Gastroesophageal sphincter (tissue), 4 donors: ENCODE results near the gene RIF1. TPM values are rescaled to one million over a fixed set of nuclear protein-coding genes. Genes with fewer than 3 reads are reported as not detected.
"Not testable (repeated sequence)": the region's sequence is repeated elsewhere in the genome, so short reads cannot be mapped to it uniquely, and the experiment has no call there.

ENCODE experiments used
- ATAC-seq: fragments of 150-250 bp; one replicate; pipeline ENCODE4 v1.9.1; 2016; ENCODE audit warnings: mild to moderate bottlenecking, moderate library complexity
- H3K27ac ChIP-seq, 4 donors: fragments of 200-600 bp; sonication (generic) in 3 of 4; 1 replicate in 3 of 4; 2 replicates in 1 of 4; pipeline ENCODE4 v1.5.1; 2016 to 2019
- H3K27me3 ChIP-seq: fragments of 200-600 bp; sonication (generic); one replicate; pipeline ENCODE4 v1.5.1; 2019
- H3K36me3 ChIP-seq, 2 donors: fragments of 200-600 bp; sonication (generic); one replicate each; pipeline ENCODE4 v1.5.1; 2019; ENCODE audit warnings: control low read depth in 1 of 2
- H3K4me1 ChIP-seq, 3 donors: fragments of 200-600 bp; sonication (generic); 1 replicate in 2 of 3; 2 replicates in 1 of 3; pipeline ENCODE4 v1.5.1; 2016 to 2019; ENCODE audit warnings: control low read depth in 2 of 3
- H3K4me3 ChIP-seq, 2 donors: fragments of 200-600 bp; sonication (generic); one replicate each; pipeline ENCODE4 v1.5.1; 2019; ENCODE audit warnings: mild to moderate bottlenecking in 1 of 2, moderate library complexity in 1 of 2
- H3K9me3 ChIP-seq, 3 donors: fragments of 200-600 bp; sonication (generic); one replicate each; pipeline ENCODE4 v1.5.1; 2017 to 2019; ENCODE audit warnings: control low read depth in 2 of 3
- EP300 ChIP-seq: sonication (generic); formaldehyde crosslinking; IDR thresholded peaks from one replicate; pipeline ENCODE4 v1.6.1; 2017; ENCODE audit warnings: antibody characterized with exemption, mild to moderate bottlenecking
- POLR2A ChIP-seq, 2 donors: fragments of 450-650 bp; IDR thresholded peaks; one replicate each; pipeline ENCODE4 v1.6.1; 2017; ENCODE audit warnings: antibody characterized with exemption in 2 of 2, mild to moderate bottlenecking in 2 of 2, moderate library complexity in 1 of 2
- POLR2AphosphoS5 ChIP-seq: sonication (generic); formaldehyde crosslinking; IDR thresholded peaks from one replicate; pipeline ENCODE4 v1.6.1; 2017; ENCODE audit warnings: antibody characterized with exemption
- WGBS, 2 donors: methylation state at CpG; one replicate each; pipeline ENCODE4 v1.1.5; 2018; ENCODE audit warnings: low coverage in 1 of 2; 5-methylcytosine and 5-hydroxymethylcytosine counted together
- total RNA-seq, 4 donors: library from RNA; depleted of rRNA; stranded (reverse); fragments of >200 nt; gene quantifications; one replicate each; pipeline ENCODE4 v1.1.0, GENCODE V29; 2016
- TF ChIP-seq, protein P1 (sequence below), 4 experiments: fragments of 200-600 bp in 2 of 4; fragments of 450-650 bp in 2 of 4; sonication (generic) in 1 of 4; IDR thresholded peaks; one replicate each; pipeline ENCODE4 v1.5.1; 2017 to 2019; ENCODE audit warnings: antibody characterized with exemption in 4 of 4, mild to moderate bottlenecking in 2 of 4, moderate library complexity in 2 of 4

The RIF1 gene
- total RNA-seq, 4 donors from 2014 or later = 25.7 to 53.7 (median 32.9) TPM

DNA sequence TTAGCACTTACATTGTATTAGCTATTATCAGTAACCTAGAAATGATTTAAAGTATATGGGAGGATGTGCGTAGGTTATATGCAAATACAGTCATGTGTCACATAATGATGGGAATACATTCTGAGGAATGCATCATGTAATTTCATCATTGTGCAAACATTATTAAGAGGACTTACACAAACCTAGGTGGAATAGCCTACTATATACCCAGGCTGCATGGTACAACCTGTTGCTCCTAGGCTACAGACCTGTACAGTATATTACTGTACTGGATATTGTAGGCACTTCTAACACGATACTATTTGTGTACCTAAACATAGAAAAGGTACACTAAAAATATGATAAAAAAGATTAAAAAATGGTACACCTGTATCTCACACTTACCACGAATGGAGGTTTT, 7.9 kb downstream of the RIF1 start:
- Histone ChIP-seq H3K4me1 (peaks cover 0 to 26% (median 0%) of the 10 kb centered on the region in 3 donors), H3K27ac (no peak overlapping the region), H3K36me3 (peaks cover 0 to 99% of the 10 kb centered on the region in 2 donors), H3K27me3 (no peaks in the 10 kb centered on the region), H3K9me3 (no peaks in the 10 kb centered on the region), H3K4me3 (no peak overlapping the region)
- ATAC-seq = no peak
- 92 to 96% methylated on average over 3 of the region's 3 CpGs for WGBS, 2 donors
- TF ChIP-seq EP300 (no peak), POLR2A (IDR thresholded peaks at IDR 0.05) (no peak), POLR2AphosphoS5 (no peak)
- TF ChIP-seq, protein P1, sequence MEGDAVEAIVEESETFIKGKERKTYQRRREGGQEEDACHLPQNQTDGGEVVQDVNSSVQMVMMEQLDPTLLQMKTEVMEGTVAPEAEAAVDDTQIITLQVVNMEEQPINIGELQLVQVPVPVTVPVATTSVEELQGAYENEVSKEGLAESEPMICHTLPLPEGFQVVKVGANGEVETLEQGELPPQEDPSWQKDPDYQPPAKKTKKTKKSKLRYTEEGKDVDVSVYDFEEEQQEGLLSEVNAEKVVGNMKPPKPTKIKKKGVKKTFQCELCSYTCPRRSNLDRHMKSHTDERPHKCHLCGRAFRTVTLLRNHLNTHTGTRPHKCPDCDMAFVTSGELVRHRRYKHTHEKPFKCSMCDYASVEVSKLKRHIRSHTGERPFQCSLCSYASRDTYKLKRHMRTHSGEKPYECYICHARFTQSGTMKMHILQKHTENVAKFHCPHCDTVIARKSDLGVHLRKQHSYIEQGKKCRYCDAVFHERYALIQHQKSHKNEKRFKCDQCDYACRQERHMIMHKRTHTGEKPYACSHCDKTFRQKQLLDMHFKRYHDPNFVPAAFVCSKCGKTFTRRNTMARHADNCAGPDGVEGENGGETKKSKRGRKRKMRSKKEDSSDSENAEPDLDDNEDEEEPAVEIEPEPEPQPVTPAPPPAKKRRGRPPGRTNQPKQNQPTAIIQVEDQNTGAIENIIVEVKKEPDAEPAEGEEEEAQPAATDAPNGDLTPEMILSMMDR (IDR thresholded peaks at IDR 0.05) = no peak

GRCh38 chr2:151421681-151422080, 12.0 kb downstream of the RIF1 start:
- ATAC-seq, H3K4me1 ChIP-seq, H3K27ac ChIP-seq, H3K4me3 ChIP-seq, H3K27me3 ChIP-seq, H3K9me3 ChIP-seq: not testable (repeated sequence)
- 93 to 100% methylated on average over 6 to 12 of the region's 12 CpGs for WGBS, 2 donors
- H3K36me3 ChIP-seq = peaks cover 0 to 84% of the 10 kb centered on the region in 2 donors

DNA sequence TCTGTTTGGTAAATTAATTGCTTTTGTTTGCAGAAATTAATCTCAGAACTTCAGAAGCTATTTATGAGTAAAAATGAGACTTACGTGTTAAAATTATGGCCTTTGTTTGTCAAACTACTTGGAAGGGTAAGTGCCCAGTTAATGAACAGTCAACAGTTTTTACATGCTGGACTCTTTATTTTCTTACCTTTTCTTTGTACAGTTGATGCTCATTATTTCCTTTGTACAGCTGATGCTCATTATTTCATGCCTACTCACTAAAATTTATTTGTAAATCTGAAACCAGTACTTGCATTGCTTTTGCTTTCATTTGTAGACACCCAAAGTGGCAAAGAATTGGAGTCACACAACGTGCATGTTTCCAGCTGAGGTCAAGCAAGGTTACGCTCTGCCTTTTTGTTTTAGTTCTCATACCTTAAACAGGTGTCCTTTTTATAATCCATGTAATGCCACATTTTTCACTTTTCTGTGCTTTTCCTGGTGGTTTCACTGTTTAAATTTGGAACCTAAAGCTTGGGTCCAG, 13.3 kb downstream of the RIF1 start:
- peaks cover 0 to 76% of the 10 kb centered on the region in 2 donors for H3K36me3 ChIP-seq
- no peaks in the 10 kb centered on the region for H3K9me3 ChIP-seq
- H3K27me3 ChIP-seq = no peaks in the 10 kb centered on the region
- TF ChIP-seq POLR2A (IDR thresholded peaks at IDR 0.05) = no peak
- TF ChIP-seq, protein P1 (IDR thresholded peaks at IDR 0.05) = no peak
- no peak for TF ChIP-seq POLR2AphosphoS5
- TF ChIP-seq EP300 = no peak
- 67 to 84% methylated on average over 3 of the region's 3 CpGs for WGBS, 2 donors
- no peak overlapping the region for H3K4me3 ChIP-seq
- H3K4me1 ChIP-seq = peaks cover 0 to 4% (median 0%) of the 10 kb centered on the region in 3 donors
- no peak for ATAC-seq
- H3K27ac ChIP-seq = no peak overlapping the region

- no peak overlapping the region for H3K4me3 ChIP-seq
- no peak overlapping the region for H3K27ac ChIP-seq
- peaks cover 0 to 4% (median 0%) of the 10 kb centered on the region in 3 donors for H3K4me1 ChIP-seq
- no peaks in the 10 kb centered on the region for H3K9me3 ChIP-seq
- H3K27me3 ChIP-seq = no peaks in the 10 kb centered on the region
- WGBS, 2 donors = 50 to 90% methylated on average over 1 to 3 of the region's 3 CpGs
- ATAC-seq = no peak
- peaks cover 0 to 72% of the 10 kb centered on the region in 2 donors for H3K36me3 ChIP-seq
- TF ChIP-seq, protein P1 (IDR thresholded peaks at IDR 0.05) = no peak
- TF ChIP-seq EP300 (no peak), POLR2AphosphoS5 (no peak), POLR2A (IDR thresholded peaks at IDR 0.05) (no peak)
These were observed 14.1 kb downstream of the RIF1 start for GRCh38 chr2:151423760-151424159.

DNA sequence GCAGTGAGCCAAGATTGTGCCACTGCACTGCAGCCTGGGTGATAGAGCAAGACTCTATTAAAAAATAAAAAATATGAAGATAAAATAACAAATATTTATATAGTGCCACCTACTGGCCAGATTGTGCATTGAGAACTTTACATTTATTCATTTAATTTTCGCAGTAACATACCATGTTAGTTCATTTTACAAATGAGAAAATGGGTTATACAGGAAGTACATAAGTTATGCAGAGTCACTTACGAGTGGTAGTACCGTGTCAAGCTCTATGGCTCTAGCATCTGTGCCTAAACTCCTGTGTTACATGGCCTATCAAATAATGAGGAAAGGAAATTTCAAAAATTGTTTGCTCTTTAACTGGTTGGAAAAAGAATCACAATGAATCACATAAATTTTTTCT, 27.9 kb downstream of the RIF1 start:
- peaks cover 3 to 97% of the 10 kb centered on the region in 2 donors for H3K36me3 ChIP-seq
- WGBS, 2 donors = 51 to 54% methylated on average over 3 of the region's 3 CpGs

More for the DNA sequence above, 27.9 kb downstream of the RIF1 start:
- TF ChIP-seq, protein P1 (IDR thresholded peaks at IDR 0.05) = peak; percentile 40 to 64 (median 51)
- TF ChIP-seq POLR2A (IDR thresholded peaks at IDR 0.05) (no peak), EP300 (no peak), POLR2AphosphoS5 (no peak)
- Histone ChIP-seq H3K4me1 (no peaks in the 10 kb centered on the region), H3K9me3 (no peaks in the 10 kb centered on the region), H3K4me3 (no peak overlapping the region), H3K27me3 (no peaks in the 10 kb centered on the region), H3K27ac (no peak overlapping the region)
- ATAC-seq = no peak
